ENCODE measurements around the gene UPK3A.
"Not testable (repeated sequence)": the region's sequence is repeated elsewhere in the genome, so short reads cannot be mapped to it uniquely, and the experiment has no call there.

The UPK3A gene

DNA sequence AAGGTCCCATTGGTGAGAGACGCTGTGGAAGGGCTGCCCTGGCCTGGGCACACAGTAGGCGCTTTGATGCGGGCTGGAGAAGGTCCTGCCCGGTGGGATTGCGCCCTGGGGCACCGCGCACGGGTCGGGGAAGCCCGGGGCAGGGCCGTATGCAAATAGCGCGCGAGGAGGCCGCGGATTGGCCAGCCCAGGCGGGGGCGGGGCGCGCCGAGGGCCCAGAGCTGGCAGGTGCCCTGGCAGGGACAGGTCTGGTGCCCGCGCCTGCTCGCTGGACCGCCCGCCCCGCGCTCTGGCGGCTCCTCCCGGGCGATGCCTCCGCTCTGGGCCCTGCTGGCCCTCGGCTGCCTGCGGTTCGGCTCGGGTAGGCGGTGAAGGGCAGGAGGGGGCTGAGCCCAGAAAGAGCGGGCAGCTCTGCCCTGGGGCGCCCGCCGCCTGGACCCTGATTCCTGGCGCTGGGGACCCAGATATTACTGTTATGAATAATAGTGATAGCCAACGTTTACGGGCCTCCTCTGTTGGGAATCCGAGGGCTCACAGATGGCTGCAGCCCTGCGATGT lies at the start of gene UPK3A:
TSS of gene UPK3A (plus strand) at position 245 of the 558 bp plus-strand sequence. CDS start at position 310, 65 bp downstream.
- DNase-seq = peak; percentile 55

- no peak for DNase-seq
These were observed 49.5 kb upstream of the UPK3A start for GRCh38 chr22:45235101-45235777.

DNA sequence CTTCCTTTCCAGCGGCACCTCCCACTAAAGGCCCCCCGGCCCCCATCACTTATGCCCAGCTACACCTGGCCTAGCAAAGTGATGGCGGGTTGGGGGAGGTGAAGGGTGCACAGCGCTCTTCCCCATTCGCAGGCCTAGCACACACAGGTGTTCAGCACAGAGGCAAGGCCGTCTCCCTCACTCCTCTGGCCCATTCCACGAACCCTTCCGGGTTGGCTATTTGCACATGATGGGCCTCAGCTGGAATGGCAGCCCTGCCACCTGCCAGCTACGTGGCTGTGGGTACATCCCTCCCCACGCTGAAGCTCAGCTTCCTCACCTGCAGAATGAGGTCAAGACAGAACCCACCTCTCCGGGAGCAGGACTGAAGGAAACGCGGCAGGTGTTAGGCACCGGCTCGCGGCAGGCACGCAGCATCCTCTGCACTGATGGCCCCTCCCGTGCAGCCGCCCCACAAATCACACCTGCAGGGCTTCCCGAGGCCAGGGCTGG lies 48.9 kb upstream of the UPK3A start:
- DNase-seq = no peak

GRCh38 chr22:45237065-45237990 lies 47.4 kb upstream of the UPK3A start:
- no peak for DNase-seq

DNA sequence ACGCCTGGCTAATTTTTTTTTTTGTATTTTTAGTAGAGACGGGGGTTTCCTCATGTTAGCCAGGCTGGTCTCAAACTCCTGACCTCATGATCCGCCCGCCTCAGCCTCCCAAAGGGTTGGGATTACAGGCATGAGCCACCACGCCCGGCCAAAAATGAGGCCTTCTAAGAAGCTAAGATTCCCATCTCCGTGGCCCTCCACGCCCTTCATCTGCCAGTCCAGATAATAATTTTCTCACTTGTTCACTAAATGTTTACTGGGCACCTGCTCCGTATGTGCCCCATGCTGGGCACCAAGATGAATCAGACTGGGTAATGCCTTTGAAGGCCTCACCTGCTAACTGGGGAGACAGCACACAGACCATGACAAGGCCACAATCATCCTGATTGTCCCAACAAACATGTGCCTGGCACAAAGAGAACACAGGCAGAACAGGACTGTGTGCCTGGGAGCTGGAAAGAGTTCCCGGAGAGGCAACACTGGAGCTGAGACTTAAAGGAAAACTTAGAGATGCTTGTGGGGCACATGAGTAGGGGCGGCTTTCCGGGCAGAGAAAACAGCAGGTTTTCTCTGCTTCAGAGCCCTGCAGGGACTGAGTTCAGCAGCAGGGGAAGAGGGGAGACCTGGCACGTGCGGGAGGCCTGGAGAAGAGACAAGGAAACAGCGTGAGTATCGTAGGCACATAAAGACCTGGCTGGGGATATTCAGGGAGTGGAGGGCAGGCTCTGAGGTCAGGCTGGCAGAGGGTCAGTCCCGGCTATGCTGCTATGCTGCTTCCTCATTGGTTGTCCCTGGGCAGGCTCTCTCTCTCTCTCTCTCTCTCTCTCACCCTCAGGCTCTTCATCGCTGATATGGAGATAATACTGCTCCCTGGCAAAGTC lies 46.4 kb upstream of the UPK3A start:
- DNase-seq = no peak

DNA sequence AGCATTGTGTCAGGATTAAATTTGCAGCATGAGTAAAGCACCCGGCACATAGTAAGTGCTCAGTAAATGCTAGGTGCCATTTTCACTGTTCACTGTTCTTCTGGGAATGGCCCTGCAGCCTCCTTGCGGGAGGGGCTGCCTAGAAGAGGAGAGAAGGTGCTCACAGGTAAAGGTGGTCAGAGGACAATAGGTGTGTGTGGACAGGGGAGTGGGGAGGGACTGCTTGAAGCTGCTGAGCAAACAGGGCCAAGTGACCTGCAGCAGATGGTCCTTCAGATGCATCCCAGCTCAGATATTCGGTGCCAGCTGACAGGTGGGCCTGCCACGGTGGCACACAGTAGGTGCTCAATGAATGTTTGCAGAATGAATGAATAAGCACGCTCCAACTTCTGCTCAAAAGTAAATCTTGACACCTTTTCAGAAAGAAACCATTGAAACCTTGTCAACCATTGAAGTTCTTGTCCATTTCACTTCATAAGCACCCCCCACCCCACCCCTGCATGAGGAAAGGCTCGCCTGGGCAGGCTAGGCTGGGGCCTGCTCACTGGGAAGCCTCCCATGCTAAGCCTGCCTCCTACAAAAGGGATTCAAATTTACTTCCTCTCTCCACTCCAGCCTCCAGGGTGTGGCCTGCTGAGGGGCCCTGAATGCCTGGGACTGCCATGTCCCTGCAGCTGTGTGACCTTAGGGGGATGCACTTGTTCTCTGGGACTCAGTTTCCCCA lies 45.6 kb upstream of the UPK3A start:
- no peak for DNase-seq

GRCh38 chr22:45239681-45240051 lies 45.1 kb upstream of the UPK3A start:
- no peak for DNase-seq

DNA sequence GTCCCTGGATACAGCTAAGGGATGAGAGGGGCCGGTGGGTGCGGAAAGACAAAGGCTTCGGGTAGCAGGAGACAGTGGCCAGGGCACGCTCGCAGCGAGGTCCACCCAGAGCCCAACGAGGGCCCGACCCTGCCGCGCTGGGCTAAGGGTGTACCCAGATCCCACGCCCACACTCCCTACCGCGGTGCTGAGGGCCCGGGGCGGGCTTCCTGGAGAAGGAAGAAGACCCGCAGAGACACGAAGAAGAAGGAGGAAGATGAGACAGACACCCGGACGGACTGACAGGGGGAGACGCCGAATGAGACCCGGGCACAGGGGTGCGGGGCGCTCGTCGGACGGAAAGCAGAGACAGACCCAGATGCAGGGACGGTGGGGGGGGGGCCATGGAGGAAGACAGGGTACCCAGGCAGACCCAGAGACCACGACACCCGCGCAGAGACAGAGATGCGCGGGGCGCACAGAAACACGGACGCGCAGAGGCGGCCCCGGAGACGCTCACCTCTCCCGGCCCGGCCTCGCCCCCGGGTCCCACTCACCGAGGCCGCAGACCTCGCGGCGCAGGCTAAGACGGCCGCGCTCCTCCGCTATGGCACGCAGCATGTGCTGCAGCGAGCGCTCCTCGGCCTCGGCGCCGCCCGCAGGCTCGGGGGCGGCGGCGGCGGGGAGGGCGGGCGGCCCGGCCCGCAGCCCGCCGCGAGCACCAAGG lies 44.5 kb upstream of the UPK3A start:
- peak; percentile 15 for DNase-seq

DNA sequence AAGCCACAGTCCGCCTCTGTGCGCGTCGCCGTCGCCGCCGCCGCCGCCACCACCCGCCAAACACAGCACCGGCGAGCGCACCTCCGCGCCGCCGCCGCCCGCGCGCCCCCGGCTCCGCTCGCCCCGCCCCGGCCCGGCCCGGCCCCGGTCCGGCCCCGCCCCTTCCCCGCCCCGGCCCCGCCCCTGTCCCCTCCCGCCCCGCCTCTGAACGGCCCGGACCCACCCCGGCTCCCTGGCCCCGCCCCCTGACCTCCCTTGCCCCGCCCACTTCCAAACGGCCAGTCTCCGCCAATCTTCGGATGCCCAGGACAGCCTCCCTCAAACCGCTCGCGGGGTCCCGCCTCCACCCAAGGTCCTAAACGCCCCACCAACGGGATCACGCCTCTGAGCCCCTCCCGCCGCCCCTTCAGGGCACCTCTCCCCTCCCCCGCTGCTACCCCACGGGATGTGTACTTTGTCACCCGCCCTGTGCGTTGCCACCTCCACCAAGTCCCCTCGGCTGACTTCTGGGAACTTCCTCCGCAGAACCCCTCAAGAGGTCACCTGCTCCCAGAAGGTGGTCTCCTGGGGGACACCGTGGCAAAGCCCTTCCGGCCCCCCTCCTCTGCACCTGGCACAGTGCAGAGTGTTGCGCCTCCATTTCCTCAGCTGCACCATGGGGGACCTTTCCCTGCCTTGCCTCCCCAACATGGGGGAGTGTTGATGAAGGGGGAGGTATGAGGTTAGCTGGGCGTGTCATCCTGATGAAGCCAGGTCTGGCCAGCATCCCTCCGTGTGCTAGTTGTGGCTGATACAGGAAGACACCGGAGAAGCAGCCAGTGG lies 43.7 kb upstream of the UPK3A start, which contains the start of gene KIAA0930:
TSS of gene KIAA0930 (minus strand) at position 85 of the 822 bp plus-strand sequence. CDS start 191 bp downstream, outside the sequence.
- DNase-seq = peak; percentile 73

DNA sequence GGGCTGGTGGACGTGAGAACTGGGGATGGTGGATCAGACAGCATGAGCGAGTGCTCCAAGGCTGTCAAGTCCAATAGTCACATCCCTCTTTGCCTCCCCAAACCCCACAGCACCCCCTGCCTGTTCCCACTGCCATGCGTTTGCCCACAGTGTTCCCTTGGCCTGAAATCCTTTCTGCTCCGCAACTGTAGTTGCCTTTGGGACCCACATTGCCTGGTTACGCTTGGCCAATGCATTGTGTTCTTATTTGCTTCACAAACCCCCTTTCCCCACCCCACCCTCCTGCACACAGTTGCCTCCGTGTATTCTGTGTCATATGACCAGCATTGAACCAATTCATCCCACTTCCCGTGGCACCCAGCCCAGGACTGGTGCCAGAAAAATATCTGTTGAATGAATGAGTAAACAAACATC lies 42.0 kb upstream of the UPK3A start:
- DNase-seq = no peak

GRCh38 chr22:45244916-45245315 lies 39.8 kb upstream of the UPK3A start:
- DNase-seq = no peak

DNA sequence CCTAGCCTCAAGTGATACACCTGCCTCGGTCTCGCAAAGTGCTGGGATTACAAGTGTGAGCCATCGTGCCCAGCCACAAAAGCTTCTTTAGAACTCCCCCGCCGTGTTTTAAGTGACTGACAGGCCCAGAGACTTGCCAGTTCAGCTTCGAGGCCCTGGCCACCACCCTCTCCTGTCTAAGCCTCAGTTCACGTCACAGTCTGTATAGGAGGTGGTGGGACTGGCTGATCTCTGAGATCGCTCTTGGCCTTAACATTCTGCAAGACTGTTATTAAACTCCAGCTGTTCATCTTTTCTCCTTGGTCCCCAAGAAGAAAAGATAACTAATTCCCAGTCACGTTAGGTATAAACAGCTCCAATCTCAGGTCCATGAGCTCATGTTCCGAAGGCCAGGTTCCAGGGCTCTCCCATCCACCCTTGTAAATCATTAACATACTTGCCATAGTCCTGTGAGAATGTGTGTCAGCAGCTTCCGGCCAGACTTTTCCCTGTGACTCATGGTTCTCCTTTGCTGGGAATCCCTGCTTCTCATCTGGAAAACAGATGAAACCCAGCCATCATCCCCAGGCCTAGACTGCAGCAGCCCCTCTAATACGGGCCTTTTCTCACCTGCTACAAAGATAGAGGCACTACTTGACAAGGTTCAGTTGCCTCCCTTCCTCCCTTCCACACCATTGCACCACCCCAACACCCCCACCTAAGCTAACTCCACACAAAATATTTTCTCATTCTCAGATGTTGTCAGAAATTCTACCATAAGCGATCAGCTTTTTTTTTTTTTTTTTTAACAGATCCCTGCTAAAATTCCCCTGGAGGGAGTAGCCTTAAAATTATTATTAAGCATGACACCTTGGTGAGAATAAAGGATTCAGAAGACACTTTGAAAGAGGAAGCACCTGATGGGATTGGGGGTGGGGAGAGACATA lies 38.4 kb upstream of the UPK3A start:
- no peak for DNase-seq

GRCh38 chr22:45248832-45249561 lies 35.8 kb upstream of the UPK3A start:
- DNase-seq = no peak

DNA sequence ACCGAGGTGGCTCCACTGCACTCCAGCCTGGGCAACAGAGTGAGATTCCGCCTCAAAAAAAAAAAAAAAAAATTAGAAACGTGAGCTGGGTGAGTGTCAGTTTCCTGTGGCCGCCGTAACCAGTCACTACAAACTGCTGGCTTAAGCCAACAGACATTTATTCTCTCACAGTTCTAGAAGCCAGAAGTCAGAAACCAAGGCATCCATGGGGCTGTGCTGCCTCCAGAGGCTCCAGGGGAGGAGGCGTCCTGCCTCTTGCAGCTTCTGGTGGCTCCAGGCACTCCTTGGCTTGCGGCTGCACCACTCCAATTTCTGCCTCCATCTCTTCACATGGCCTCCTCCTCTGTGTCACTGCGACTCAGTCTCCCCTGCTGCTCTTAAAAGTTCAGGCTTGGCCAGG lies 32.9 kb upstream of the UPK3A start:
- DNase-seq = no peak

GRCh38 chr22:45253039-45253641 lies 31.6 kb upstream of the UPK3A start:
- DNase-seq = no peak

DNA sequence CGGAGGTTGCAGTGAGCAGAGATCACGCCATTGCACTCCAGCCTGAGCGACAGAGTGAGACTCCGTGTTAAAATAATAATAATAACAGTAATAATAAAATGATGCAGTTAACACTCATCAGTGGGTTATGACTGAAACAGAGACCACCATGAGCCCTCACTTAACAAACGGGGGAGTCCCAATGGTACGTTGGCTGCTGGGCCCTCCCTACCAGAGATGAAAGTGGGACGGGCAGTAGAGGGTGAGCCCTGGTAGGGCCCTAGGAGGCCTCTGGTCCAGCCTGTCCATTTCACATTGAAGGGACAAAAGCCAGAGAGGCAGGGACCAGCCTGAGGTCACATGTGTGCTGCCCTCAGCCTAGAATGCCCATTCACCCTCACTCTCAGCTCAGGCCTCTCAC lies 30.4 kb upstream of the UPK3A start:
- DNase-seq = no peak

GRCh38 chr22:45254789-45255278 lies 29.9 kb upstream of the UPK3A start:
- DNase-seq = peak; percentile 22

- not testable (repeated sequence) for DNase-seq
These were observed 26.8 kb upstream of the UPK3A start for GRCh38 chr22:45257941-45258340.

Data from stimulated activated CD4-positive, alpha-beta T cell treated with anti-CD3 and anti-CD28 coated beads, Interleukin-1b, Interleukin-23, amount 100 ng/mL, for 48 hours (primary cell).